NCI-H748 treated with DMSO at 0.1 percent for 48 hours (cell line): ENCODE results near the gene NUCKS1.

Experiments used
- DNase-seq: peaks from one replicate; lab custom pipeline; 2025; lab: John Stamatoyannopoulos, UW

The NUCKS1 gene

DNA sequence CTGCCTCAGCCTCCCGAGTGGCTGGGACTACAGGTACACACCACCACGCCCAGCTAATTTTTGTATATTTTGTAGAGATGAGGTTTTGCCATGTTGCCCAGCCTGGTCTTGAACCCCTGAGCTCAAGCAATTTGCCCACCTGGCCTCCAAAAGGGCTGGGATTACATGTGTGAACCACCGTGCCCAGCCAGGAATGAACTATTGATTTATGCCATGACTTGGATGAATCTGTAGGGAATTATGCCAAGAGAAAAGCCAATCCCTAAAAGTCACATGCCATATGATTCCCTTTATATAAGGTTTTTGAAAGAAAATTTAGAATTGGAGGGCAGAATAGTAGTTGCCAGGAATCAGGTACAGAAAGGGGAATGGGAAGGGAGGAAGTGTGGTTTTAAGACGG lies 50.6 kb downstream of the NUCKS1 start:
- no peak for DNase-seq

DNA sequence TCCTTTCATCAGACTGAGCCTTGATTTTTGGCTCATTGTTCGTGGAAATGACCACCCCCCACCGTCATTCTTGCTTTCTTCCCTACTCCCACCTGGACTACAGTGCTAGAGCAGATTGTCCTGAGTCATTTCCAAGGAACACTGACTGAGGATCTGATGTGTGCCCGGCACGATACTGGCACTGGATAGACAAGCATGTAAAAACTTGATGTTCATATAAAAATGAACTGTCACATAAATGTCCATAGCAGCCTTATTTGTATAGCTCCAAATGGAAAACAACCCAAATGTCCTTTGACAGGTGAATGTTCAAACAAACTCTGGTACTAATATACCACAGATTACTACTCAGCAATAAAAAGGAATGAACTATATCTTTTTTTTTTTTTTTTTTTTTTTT lies 51.1 kb downstream of the NUCKS1 start:
- DNase-seq, result no peak

GRCh38 chr1:205693421-205693991 lies 56.5 kb downstream of the NUCKS1 start:
- DNase-seq, result no peak

- no peak for DNase-seq
These were observed 57.6 kb downstream of the NUCKS1 start for GRCh38 chr1:205692423-205692822.

DNA sequence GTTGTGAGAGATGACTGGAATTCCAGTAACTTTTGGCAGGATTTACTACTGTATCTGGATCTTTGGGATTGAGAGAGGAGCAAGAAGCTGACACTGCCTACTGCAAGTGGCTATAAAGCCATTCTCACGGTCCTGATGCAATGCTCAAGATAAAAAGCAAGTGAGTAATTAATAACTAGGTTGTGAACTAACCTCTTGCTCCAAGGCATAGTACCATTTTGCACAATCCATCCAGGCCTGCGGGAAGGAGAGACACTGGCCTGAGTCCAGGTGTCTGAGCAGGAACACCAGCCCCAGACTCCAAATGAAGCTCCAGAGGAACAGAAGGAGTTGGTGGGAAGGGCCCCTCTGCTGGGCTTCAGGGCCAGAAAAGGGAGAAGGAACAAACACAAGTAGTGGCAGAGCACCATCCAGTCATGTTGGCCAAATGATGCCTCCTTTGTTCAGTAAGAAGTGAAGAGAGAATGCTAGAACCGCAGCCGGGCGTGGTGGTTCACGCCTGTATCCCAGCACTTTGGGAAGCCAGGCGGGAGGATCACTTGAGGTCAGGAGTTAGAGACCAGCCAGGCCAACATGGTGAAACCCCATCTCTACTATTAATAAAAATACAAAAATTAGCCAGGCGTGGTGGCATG lies 59.7 kb downstream of the NUCKS1 start:
- DNase-seq, result no peak

DNA sequence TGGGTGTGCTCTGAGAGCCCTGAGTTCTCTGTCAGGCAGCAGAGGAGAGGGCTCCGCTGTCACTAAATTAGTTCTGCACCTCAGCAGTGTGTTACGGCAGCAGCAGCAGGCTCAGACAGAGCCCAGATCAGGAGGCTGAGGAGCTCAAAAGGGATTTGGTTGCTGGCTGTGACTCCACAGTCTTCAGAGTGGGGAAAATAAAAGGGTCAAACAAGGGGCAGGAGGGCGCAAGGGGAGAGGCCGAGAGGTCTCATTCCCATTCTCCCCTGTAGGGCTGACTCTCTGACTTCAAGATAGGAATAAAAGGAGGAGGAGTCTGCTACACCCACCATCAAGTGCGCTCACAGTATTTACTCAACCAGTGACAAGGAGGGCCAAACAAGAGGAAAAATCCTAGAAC lies 60.5 kb downstream of the NUCKS1 start:
- no peak for DNase-seq

DNA sequence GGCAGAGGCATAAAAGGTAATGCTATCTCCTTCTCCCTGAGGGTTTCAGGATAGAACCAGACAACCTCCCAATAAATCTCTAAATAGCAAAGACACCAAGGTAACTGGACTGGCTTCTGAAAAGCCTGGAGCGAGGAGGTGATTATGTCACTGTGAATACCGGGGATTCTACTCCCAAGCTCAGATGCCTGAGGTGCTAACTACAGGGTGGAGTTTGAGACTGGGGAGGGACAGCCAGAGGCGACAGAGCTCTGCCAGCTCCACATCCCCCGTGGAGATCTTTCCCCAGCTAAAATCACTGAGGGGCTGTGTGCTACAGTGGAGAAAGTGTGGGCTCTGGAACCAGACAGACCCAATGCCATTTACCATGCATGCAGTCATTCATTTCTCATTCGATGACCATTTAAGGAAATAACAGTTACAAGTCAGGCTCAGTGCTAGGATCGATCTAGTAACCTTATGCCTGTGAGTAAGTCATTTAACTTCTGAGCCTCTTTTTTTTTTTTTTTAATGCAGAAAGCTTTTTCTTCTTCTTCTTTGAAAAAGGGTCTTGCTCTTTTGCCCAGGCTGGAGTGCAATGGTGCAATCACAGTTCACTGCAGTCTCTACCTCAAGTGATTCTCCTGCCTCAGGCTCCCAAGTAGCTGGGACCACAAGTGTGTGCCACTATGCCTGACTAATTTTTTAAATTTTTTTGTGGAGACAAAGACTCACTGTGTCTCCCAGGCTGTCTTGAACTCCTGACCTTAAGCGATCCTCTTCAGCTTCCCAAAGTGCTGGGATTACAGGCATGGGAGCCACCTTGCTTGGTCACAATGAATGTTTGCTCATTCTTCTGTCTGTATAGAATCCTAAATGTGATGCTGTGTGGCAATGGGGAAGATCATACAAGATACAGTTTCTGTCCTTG lies 61.6 kb downstream of the NUCKS1 start:
- DNase-seq, result no peak

- no peak for DNase-seq
These were observed 62.7 kb downstream of the NUCKS1 start for GRCh38 chr1:205687242-205687641.

DNA sequence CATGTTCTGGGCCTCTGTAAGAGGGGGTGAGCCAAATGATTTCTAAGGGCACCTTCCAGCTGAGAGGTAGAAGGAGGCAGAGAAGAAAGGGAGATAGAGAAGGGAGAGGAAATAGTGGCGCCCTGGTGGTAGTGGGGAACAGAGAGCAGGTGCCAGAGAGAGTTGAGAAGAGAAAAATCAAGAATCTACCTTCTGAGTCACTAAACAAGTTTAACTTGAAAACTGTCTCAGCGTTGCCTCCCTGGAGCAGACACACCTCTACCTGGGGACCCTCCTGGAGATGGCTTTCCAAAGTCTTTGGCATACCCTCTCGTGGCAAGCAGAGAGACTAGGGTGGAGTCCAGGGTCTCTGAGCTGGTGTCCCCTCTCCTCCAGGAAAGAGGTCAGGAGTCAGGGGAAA lies 68.6 kb downstream of the NUCKS1 start:
- DNase-seq, result no peak

- DNase-seq, result peak; percentile 1
These were observed 69.7 kb downstream of the NUCKS1 start, which contains the start of gene SLC45A3 for GRCh38 chr1:205680073-205680851. TSS of gene SLC45A3 (minus strand) at chr1:205680509. CDS start at chr1:205664656, 15,853 bp downstream.

- no peak for DNase-seq
These were observed 71.5 kb downstream of the NUCKS1 start for GRCh38 chr1:205678286-205679111.

DNA sequence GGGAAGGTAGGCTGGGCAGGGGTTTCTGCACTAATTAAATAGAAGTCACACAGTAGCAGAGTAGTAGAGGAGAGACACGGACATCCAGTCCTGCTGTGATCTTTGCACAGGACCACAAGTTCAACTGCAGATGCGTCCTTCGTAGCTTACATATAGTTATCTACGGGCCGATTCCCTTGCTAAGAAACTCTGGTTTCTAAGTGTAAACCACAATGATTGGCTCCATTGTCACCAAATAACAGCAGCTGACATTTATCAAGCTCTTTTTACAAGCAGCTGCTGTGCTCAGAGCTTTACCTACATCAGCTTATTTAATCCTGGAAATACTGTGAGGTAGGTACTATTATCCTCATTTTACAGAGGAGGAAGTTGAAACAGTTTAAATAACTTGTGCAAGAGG lies 72.8 kb downstream of the NUCKS1 start:
- no peak for DNase-seq

GRCh38 chr1:205676597-205676996 lies 73.4 kb downstream of the NUCKS1 start:
- no peak for DNase-seq

DNA sequence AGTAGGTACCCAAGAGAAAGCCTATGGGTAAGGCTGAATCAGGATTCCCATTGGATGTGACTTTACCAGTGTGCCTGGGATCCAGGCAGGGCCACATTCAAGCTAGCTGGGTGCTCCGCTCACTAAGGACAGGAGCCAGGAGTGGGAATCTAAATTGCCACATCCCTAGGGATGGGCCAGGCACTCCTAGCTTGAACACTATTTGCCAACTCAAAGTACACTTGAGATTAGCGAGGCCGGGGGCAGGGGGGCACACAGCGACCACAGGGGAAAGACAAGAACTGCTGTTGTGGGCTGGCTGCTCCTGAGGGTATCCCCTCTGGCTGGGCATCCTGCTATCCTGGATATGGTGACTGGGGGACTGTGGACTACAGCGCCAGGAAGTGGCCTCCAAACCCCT lies 74.0 kb downstream of the NUCKS1 start:
- DNase-seq, result no peak

GRCh38 chr1:205675247-205675646 lies 74.7 kb downstream of the NUCKS1 start:
- DNase-seq, result no peak

DNA sequence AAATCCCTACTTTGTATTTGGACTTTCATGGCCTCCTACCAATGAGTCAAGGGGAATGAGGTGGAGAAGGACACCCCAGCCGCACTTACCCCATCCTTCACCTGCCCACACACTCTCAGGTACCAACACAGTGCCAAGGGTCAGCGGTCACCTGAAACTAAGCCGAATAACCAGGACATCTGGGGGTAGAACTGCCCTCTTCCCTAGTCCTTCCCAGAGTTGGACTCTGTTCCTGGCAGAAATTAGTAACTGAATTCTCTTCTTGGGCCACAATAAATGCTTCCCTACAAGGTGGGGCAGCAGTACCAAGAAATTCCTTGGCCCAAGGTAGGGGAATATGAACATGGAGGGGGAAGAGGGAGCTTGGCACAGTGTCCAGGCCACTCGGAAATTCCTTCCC lies 77.0 kb downstream of the NUCKS1 start:
- DNase-seq, result no peak

DNA sequence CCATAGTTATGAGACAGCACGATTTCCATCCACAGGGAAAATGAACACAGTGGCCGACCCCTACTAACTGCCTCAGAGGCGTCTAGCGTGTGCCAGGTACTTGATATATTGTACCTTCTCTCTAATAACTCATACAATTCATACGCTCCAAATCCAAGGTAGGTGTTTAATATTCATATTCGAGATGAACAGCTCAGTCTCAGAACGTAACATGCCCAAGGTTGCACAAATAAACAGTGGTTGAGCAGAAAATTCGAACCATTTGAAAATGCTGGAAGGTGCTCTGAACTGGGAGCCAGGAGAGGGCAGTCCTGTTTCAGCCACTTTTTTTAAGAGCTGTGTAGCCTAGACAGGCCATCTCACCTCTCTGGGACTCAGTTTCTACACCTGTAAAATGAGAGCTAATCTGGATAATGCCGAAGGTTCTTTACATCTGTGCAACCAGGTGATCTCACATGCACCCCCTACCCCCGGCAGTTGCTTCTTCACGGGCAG lies 77.5 kb downstream of the NUCKS1 start:
- DNase-seq, result no peak

DNA sequence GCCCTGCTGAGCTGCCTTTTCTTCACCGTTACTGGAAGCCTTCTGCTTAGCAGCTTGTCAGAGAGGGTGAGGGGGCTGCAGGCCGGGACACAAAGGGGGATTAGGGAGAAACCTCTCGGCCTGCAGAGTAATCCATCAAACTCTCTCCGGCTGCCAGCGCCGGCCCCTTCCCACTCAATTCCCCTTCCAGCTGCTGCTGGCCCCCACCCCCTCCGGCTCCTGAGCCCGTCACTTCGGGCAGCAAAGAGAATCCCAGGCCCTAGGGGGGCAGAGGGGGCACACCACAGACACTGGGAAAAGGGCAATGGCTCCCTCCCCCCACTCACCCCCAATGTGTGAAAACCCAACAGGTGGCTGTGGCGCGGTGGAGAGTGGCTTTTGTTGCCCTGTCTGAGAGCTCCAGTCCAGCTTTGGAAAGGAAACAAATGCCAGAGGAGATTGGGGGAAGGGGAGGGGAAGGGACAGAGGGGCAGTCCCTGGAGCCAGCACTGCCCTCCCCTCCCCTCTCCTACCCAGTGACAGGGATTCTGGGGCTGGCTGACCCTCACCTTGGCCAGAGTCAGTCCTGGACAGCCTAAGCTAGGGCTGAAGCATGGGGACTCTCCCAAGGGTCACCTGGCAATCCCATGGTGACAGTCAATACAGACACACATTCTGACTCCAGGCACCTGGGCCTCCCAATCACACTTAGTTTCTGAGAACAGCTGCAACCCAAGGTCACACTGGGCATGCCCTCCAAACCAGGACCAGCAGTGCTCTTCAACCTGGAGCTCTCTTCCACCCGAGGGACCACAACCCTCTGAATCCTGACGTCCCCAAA lies 79.2 kb downstream of the NUCKS1 start:
- no peak for DNase-seq

DNA sequence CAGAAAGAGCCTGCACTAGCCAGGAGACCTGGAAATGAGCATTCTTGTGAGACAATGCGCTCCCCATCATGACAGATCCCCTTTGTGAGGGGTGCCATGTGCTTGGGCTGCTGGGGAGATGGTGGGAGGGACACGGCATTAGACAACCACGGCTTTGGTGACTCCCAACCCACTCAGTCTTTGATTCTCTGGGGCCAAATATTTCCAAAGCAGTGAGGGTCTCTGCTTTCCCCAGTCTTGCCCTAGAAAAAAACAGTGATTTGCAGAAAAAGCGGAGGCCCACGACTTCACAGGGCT lies 79.9 kb downstream of the NUCKS1 start:
- no peak for DNase-seq

DNA sequence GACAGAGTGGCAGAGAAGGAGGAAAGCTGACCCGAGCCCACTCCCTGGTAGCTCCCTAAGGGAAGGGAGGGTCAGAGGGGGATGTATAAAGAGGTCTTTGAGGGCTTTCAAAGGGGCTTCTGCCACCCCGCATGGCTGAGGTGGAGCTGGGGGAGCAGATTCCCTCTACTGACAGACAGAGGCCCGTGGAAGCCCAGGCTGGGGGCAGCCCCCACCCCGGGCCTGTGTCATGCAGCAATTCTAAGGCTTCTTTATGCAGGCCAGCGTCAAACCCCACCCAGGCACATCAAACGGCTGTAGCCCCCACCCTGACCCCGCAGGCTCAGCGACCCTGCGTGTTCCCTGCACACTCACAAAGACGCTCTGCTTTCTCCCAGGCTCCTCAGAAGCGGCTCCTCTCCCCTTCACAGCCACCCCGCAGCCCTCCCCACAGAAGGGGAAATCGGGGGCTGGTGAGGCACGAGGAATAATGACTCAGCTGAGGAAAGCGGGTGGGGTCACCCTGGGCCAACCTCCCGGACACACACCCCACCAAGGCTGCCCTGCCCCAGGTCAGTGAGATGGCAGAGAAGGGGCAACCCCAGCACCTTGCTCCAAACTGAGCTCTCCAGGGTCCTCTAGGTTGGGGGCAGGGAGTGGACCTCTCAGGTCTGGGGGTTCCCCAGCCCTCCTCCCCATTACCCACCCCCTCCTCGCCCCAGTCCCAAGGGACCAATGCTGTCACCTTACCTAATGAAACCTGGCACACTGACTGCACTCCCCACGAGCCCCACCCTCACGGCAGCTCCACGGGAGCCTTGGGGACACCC lies 80.4 kb downstream of the NUCKS1 start:
- no peak for DNase-seq
